ENCODE results near the gene CELSR1.

CELSR1 gene

GRCh38 chr22:46458525-46458924, 78.9 kb downstream of the CELSR1 start:
- no peaks in the 10 kb centered on the region for H3K27me3 ChIP-seq
- no peak overlapping the region for H3K27ac ChIP-seq
- TF ChIP-seq CTCF (IDR thresholded peaks at IDR 0.05), result no peak

GRCh38 chr22:46457502-46458488, 79.6 kb downstream of the CELSR1 start:
- no peak for TF ChIP-seq CTCF (IDR thresholded peaks at IDR 0.05)
- Histone ChIP-seq H3K27ac (no peak overlapping the region), H3K27me3 (no peaks in the 10 kb centered on the region)

More at GRCh38 chr22:46458525-46458924, 78.9 kb downstream of the CELSR1 start:
- no peaks in the 10 kb centered on the region for H3K36me3 ChIP-seq
- H3K4me3 ChIP-seq (ENCODE audit: low read depth in 1 of 2, low read length in 1 of 2), result no peak overlapping the region
- no peaks in the 10 kb centered on the region for H3K9me3 ChIP-seq
- H3K4me1 ChIP-seq (ENCODE audit: control insufficient read depth in 1 of 2, insufficient read depth in 1 of 2, low read depth in 1 of 2, low read length in 1 of 2), result no peaks in the 10 kb centered on the region

GRCh38 chr22:46456818-46457163, 80.6 kb downstream of the CELSR1 start:
- H3K9me3 ChIP-seq, result no peaks in the 10 kb centered on the region
- H3K4me1 ChIP-seq (ENCODE audit: control insufficient read depth in 1 of 2, insufficient read depth in 1 of 2, low read depth in 1 of 2, low read length in 1 of 2), result no peaks in the 10 kb centered on the region
- H3K4me3 ChIP-seq (ENCODE audit: low read depth in 1 of 2, low read length in 1 of 2), result no peak overlapping the region
- H3K27me3 ChIP-seq, result no peaks in the 10 kb centered on the region
- H3K36me3 ChIP-seq, result no peaks in the 10 kb centered on the region
- H3K27ac ChIP-seq, result no peak overlapping the region
- TF ChIP-seq CTCF (IDR thresholded peaks at IDR 0.05), result no peak

More at GRCh38 chr22:46457502-46458488, 79.6 kb downstream of the CELSR1 start:
- Histone ChIP-seq H3K36me3 (no peaks in the 10 kb centered on the region), H3K4me1 (ENCODE audit: control insufficient read depth in 1 of 2, insufficient read depth in 1 of 2, low read depth in 1 of 2, low read length in 1 of 2) (no peaks in the 10 kb centered on the region), H3K4me3 (ENCODE audit: low read depth in 1 of 2, low read length in 1 of 2) (no peak overlapping the region), H3K9me3 (no peaks in the 10 kb centered on the region)

DNA sequence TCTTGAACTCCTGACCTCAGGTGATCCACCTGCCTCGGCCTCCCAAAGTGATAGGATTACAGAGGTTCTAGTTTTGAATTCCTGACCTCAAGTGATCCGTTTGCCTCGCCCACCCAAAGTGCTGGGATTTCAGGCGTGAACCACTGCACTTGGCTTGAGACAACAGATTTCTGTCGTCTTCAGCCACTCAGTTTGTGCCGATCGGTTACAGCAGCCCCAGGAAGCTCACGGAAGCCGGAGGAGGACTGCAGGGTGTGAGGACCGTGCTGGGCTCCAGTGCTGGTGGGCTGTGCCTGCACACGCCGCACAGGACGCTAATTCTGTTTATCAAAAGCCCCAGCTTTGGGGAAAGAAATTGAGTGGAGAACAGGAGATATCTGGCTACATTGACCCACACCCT, 82.0 kb downstream of the CELSR1 start:
- no peaks in the 10 kb centered on the region for H3K9me3 ChIP-seq
- no peaks in the 10 kb centered on the region for H3K36me3 ChIP-seq
- H3K27me3 ChIP-seq, result no peaks in the 10 kb centered on the region
- H3K4me3 ChIP-seq (ENCODE audit: low read depth in 1 of 2, low read length in 1 of 2), result no peak overlapping the region
- H3K27ac ChIP-seq, result no peak overlapping the region
- no peak for TF ChIP-seq CTCF (IDR thresholded peaks at IDR 0.05)
- no peaks in the 10 kb centered on the region for H3K4me1 ChIP-seq (ENCODE audit: control insufficient read depth in 1 of 2, insufficient read depth in 1 of 2, low read depth in 1 of 2, low read length in 1 of 2)

GRCh38 chr22:46454504-46455269, 82.7 kb downstream of the CELSR1 start:
- H3K27me3 ChIP-seq, result no peaks in the 10 kb centered on the region
- no peak overlapping the region for H3K27ac ChIP-seq
- H3K4me1 ChIP-seq (ENCODE audit: control insufficient read depth in 1 of 2, insufficient read depth in 1 of 2, low read depth in 1 of 2, low read length in 1 of 2), result no peaks in the 10 kb centered on the region
- H3K9me3 ChIP-seq, result no peaks in the 10 kb centered on the region
- H3K36me3 ChIP-seq, result no peaks in the 10 kb centered on the region
- no peak for TF ChIP-seq CTCF (IDR thresholded peaks at IDR 0.05)
- H3K4me3 ChIP-seq (ENCODE audit: low read depth in 1 of 2, low read length in 1 of 2), result no peak overlapping the region
